GM21381 (cell line): Measurements from ENCODE around the gene FAM131C.
"Not testable (repeated sequence)": the region's sequence is repeated elsewhere in the genome, so short reads cannot be mapped to it uniquely, and the experiment has no call there.

Source experiments
- ATAC-seq: cut with Tn5 transposase; IDR thresholded peaks from one replicate; pipeline ENCODE4 v1.9.1; 2021; ENCODE audit warnings: mild to moderate bottlenecking, moderate library complexity; ENCODE audit not compliant: unreplicated experiment

Gene FAM131C

DNA sequence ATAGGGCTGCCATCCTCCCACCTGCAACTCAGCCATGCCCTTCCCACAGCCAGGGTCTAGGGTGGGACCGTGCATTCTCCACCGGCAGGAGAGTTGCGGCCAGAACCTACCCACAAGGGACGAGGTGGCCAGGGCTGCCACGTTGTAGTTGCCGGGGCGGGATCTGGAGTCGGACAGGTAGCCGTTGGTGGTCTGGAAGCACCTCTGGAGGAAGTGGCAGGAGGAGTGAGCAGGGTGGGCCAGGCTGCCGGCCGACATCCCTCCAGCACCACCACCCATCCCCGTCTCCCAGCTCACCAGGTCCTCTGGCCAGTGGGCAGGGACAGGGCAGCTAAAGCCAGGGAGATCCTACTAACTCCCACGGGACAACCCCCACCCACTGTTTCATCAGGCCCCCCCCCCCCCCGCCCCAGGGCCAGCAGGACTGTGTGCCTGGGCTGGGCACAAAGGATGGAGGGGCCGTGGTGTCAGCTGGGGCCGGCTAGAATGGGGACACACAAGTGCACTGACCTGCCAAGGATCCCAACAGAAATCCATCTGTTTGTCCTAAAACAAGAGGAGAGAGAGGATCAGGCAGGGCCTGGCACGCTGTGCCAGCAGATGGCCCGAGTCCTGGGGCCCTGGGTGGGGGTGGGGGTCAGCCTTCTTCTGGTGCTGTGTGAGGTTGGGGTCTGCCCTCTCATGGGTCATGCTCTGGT lies 11.3 kb downstream of the FAM131C start:
- ATAC-seq: not testable (repeated sequence)

DNA sequence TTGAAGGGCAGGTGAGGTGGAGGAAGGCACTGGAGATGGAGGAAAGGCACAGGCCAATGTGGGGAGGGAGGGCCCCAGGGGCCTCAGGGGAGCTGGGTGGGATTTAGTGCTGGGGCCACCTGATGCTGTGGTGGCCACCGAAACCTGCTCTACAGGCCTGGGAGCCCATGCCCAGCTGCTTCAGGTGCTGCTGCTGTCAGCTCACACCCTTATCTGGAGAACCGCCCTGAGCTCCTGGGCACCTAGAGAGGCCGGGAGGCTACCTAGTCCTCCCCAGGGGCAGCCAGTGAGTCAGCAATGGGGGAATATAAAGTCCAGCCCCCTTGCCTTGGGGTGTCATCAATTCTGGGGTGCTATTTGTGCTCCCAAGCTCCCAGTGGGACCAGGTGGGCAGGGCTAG lies 12.2 kb downstream of the FAM131C start:
- ATAC-seq: no peak

DNA sequence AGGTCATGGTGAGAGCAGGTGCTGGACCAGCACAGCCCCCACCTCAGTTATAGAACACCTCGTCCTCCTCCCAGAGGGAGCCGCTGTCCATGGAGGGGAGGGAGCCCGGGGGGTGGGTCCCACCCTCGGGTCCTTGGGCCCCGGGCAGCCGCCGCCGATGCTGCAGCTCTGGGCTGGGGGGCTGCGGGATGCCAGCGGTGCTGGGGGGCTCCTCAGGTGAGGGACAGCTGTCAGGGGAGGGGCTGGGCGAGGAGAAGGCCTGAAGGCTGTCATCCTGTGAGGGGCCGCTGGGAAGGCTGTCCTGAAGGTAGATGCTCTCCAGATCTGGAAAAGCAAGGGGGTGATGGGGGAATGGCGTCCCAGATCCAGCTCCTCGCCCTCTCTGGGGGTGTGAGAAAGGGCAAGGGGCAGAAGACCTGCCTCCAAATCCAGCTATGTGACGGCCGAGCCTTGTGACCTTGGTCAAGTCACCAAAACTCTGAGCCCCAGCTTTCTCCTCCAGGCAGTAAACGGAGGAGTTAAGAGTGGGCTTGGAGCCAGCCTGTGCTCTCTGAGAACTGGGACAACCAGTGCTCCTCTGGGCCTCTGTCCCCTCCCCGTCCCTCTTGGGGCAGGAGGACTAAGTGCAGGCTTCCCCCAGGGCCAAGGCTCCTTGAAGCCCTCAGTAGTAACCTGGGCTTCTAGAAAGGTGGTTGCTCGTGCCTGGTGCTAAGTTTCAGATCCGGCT lies 14.9 kb downstream of the FAM131C start:
- not testable (repeated sequence) for ATAC-seq

DNA sequence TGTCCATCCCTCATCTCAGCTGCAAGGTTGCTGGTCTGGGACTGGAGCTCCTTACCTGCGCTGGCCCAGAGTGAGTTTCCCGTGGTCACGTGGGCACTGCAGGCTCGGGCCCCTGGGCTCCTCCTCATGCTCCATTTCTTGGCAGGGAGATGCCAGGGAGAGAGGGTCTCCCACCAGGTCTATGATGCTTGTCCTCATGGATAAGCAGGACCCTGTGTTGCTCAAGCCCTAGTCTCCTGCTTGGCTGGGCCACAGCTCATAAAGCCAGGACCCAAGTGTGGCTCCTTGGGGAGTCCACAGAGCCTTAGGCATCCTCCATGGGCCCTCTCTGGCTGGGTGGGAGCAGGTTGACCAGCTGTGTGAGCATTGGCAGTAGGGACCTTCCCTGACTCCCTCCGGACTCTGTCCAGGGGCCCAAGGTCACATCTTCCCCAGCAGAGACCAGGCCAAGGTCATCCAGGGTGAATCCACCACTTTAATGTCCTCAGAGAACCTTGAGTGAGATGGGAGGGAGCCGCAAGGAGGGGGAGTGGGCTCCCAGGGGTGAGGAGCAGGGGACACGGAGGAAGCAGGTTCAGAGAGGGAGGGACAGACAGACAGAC lies 16.0 kb downstream of the FAM131C start:
- ATAC-seq: not testable (repeated sequence)

DNA sequence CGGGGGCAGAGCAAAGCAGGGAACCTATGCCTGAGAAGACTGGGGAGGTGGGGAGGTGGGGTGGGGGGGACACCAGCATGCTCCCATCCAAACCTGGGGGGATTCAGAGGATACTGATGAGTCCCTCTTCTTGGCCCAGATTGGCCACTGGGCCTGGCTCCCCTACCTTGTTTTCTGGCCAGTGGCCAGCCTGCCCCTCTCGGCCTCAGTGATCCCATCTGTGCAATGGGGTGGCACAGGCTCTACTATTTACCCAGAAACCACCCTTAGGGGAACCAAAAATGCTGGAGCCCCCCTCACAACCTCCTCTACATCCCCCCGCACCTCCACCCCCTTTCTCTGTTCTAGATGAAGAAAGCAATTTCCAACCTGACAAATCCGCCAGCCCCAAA lies 16.9 kb downstream of the FAM131C start:
- not testable (repeated sequence) for ATAC-seq

DNA sequence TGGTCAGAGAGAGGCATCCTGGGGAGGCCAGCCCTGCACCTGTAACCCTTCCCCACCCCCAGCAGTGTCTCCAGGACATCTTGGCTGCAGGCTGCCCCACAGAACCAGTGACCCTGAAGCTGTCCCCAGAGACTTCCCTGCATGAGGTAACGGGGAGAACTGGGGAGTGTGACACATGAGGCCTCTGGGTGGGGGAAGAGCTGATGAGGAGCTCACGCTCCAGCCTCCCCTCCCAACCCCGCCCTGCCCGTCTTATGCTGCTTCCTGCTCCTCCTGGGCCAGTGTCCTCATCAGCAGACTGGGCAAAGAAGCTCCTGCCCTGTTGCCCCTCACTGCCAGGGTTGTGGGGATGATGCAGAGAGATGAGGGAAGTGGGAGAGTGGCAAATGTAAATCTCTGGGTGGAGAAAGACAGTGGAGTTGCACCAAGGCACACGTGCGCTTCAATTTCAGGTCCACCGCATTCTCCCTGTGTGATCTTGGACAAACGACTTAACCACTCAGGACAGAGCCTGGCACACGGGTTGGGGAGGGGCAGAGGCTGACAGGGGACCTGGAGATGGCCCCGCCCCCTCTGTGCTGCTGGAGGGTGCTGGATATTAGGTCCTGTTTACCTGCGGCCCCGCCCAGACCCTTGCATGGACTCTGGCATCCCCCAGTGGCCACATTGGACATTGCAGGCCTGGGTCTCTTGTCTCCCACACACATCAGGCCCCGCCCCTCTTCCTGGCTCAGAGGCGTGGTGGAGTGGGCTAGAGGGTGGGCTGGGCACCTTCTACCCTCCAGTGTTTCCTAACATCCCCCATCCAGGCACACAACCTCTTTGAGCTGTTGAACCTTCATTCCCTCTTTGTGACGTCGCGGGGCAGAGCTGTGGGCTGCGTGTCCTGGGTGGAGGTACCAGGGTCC lies 17.6 kb downstream of the FAM131C start:
- peak; percentile 69 for ATAC-seq

DNA sequence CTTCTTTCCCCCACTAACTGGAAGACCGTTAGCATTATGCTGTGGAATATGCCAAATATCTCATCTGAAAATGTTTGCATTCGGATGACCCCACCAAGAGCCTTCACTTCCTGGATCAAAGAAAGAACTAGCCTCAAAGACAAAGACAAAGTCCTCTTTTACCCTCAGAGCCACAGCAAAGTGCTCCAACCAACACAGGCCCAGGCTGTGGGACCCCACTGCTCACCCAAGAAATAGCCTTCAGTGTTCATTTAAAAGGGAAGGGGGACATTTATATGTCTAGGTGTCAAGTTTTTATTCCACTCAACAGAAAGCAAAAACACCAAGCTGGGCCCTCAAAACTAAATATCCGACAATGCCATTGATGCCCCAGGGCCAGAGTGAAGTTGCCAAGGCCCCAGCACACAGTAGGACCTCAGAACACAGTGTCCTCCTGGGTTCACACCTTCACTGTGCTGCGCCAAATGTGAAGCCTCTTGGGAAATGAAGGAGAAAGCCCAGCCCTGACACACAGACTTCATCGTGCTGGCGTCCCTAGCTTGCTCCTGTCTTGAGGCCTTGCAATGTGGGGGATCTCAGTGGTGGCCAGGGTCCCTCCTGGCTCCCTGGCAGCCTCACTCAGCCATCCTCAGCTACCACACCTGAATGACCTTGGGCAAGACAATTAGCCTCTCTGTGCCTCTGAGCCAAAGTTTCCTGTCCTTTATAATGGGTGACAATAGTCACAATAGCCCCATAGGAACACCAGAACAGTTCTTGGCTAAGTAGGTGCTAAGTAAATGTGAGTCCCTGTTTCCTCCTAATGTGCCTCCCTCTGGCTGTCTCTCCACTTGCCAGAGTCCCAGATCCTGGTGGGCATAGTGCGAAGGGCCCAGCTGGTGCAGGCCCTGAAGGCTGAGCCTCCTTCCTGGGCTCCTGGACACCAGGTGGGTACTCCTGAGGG lies 18.6 kb downstream of the FAM131C start:
- ATAC-seq: no peak

DNA sequence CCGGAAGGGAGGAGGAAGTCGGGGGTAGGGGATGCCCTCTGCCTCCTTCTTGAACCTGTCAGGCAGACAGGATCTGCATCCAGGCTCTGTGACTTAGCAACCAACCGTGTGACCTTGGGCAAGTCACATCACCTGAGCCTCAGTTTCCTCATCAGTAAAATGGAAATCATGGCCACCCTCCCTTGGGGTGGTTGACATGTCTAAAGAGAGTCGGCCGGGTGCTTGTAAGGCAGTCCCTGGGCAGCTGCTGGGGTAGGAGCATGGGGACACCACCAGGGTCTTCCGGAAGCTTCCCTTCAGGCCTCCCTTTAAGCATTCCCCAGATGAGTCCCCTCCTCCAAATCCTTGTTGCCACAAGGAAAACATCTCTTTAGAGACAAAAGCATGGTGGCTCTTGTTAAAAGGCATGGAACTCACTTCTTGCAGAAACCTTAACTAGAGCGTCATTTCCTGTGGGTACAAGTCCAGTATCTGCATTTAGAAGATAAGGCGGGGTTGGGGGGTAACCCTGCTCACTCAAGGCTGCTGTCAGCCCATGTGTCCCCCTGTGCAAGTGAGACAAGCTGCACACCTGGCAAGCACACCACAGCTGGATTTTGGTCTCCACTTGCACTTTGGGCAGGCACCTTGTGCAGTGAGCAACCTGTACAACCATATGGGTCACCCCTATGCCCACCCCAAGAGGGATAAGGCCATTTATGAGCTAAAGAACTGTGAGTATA lies 19.5 kb downstream of the FAM131C start:
- no peak for ATAC-seq

DNA sequence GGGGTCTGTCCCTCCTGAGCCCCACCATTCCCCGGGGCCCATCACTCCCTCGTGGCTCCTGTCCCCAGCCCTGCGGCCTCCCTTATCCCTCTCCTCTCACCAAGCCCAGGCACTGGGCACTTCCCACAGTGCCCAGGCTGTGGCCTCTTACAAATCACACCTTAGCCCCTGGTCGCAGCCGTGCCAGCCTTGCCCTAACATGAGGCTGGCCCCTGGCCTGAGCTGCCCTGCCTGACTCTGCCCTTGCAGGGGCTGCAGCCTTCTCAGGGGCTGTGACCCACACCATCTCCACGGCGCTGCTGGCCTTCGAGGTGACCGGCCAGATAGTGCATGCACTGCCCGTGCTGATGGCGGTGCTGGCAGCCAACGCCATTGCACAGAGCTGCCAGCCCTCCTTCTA lies 21.5 kb downstream of the FAM131C start:
- ATAC-seq: not testable (repeated sequence)

DNA sequence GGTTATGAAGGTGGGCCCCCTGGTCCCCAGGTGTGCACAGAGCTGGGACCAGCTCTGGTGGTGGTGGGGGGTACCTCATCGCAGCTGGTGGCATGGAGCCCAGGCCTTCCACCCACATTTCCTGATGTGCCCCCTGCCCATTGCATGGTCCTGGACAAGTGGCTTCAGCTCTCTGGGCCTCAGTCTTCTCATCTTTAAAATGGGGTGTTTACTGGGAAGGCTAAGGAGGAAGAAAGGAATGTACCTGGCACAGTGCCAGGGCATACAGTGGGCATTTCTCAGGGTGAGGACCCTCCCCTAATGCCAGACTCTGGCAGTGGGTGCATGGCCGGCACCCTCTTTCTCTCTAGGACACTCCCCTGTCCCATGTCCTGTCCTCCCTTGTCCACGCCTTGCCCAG lies 22.4 kb downstream of the FAM131C start:
- ATAC-seq: no peak

DNA sequence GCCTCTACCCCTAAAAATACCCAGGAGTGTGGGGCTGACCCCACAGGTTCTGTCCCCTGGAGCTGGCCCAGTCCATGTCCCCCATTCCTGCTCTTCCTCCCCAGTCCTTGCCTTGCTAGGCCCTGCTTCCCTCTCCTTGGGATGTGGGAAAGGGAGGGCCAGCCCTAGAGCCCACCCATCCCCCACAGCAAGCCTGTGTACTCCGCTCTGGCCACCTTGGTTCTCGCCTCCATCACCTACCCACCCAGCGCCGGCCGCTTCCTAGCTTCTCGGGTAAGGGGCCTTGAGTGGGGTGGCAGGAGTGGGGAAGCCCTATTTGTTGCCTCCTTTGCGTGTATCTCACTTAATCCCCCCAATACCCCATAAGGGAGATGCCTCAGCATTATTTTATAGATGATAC lies 23.1 kb downstream of the FAM131C start:
- ATAC-seq: no peak

DNA sequence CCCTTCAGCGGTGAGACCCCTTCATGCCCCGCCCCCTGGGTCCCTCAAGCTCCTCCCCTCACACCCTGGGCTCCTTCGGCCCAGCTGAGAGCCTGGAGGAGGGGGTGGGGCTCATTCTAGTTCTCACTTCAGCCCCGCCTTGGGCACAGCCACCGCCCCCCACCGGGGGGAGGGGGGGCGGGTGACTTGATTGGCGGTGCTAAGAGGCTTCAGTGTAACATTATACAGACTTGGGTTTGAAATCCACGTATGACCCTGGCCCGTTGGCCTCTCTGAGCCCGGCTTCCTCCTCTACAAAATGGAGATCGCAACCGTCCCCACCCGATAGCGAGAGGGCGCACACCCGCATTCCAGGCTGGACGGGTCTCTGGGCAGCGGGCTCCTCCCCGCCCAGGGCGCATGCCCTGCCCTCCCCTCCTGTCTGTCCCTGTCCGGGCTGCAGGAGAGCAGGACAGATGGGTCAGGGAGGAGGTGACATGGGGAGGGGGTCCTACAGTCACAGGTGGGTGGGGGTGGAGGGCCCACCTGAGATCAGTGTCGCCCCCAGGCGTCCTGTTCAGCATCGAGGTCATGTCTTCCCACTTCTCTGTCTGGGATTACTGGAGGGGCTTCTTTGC lies 24.8 kb downstream of the FAM131C start:
- ATAC-seq: no peak

DNA sequence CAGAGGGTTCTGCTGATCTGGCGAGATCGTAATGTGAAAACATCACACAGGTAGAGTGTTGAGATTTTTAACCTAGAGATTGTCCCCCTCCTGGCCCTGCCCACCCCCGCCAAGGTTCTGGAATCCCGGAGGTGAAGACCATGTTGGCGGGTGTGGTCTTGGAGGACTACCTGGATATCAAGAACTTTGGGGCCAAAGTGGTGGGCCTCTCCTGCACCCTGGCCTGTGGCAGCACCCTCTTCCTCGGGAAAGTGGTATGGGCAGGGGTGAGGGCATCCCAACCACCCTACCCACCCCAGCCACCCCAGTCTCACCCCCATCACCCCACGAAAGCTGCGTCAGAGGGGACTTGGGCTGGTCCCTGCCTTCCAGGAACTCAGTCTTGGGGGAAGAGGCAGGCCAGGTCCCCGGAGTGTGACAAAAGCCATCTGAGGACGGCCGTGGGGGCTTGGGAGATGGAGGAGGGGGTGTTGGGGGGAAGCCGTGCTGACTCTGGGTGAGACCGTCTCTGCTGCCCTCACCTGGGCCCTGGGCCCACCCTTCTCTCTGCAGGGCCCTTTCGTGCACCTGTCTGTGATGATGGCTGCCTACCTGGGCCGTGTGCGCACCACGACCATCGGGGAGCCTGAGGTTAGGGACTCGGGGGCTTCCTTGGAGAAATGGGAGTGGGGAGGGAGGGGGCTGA lies 25.5 kb downstream of the FAM131C start:
- ATAC-seq: no peak

DNA sequence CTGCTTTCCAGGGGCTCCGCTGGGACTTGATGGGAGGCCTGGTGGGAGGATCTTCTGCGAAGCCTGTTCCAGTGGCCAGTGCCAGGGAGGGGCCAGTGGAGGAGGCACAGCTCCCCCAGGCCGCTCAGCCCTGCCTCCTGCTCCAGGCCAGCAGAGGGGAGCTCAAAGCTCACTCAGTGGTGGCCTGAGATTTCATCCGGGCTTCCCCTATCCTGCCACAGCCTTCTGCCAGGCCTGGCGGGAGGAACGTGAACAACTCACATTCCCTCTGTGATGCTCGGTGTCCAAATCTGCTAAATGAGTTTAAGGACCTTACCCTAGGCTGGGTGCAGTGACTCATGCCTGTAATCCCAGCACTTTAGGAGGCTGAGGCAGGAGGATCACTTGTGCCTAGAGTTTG lies 26.6 kb downstream of the FAM131C start:
- ATAC-seq: no peak

DNA sequence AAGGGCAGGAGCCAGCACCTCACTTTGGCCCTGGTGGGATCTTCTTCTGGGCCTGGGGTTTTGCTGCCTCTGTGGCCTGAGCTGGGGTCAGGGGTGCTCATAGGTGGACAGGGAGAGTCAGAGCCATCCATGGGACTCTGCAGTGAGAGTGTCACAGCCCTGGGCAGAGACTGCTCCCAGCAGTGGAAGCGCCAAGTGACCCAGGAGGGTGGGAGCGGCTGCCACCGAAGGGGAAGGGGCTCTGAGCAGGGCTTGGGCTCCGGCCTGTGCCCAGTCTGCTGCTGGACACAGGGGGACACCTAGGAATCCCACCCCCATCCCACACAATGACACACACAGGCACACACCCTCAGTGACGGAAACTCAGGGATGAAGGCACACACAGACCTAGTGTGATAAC lies 29.5 kb downstream of the FAM131C start:
- no peak for ATAC-seq

DNA sequence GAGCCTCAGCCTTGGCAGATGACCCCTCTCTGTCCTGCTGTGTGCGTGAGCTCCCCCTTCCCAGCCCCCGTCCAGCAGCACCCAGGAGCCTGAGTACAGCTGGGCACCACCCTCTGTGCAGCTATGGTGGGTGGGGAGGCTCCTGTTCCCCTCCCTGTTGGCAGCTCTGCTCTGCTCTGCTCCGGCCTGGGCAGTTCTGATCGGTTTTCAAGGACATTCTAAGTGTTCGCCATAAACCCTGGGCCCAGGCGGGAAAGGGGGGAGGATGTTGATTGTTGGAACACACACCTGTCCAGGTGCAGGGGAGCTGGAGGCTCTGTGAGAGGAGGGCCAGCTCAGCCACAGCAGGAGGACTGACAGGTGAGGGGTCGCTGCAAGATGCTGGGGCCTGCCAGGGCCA lies 29.9 kb downstream of the FAM131C start, which contains the start of gene CLCNKB:
TSS of gene CLCNKB (plus strand) at position 262 of the 400 bp plus-strand sequence. CDS start 711 bp downstream, outside the sequence.
- ATAC-seq: no peak

DNA sequence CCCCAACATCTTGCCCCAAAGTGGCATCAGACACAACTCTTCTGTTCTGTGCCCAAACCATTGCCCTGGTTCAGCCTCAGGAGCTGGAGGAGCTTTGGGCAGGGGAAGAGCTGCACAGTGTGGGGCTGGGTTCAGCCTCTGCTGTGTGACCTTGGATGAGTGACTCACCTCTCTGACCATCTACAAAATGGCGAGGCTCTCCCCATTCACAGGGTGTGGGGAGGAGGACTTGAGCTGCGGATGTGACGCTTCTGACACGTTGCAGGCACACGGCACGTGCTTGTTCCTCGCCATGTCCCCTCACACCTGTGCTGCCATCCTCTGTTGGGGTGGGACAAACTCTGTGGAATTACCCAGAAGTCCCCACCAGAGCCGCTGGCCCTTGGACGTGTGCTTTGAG lies 30.8 kb downstream of the FAM131C start:
- ATAC-seq: not testable (repeated sequence)

DNA sequence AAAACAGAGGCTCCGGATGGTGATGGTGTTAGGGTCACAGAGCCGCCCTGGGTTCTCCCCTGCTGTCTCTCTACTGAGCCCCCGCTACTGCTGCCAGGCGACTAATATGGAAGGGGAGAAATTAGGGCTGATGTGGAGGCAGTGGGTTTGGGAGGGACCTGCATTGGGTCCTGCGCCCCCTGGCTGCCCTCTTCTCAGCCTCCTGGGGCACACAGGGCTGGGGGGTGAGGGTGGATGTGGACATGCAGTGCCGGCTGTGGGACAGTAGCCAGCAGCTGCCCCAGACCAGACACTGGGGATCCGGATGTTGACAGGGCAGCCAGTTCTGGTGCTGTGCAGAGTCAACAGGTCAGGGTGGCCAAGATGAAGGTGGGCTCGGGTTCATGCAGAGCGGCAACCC lies 31.4 kb downstream of the FAM131C start:
- no peak for ATAC-seq
